GM19452 (cell line): Measurements from ENCODE around the gene FCHSD2.
"Not testable (repeated sequence)": the region's sequence is repeated elsewhere in the genome, so short reads cannot be mapped to it uniquely, and the experiment has no call there.

ENCODE experiments used
- ATAC-seq: cut with Tn5 transposase; IDR thresholded peaks from one replicate; pipeline ENCODE4 v1.9.1; 2021; ENCODE audit not compliant: unreplicated experiment

Gene FCHSD2

DNA sequence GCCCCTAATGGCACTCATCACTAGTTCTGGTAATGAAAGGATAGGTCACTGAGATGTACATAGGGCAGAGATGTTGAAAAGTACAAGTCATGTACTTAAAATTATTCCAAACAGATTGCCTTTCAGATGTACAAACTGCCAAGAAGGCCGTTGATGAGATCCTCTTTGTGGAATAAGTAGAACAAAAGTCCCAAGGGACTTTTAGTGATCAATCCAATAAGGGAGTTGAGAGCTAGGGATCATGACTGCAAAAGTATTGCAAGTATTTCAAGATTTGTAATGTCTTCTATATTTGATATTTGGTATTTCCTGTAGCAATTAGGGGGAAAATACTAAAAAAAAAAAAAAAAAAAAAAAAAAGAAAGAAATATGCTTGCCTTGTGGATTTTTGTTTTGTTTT, 245.7 kb downstream of the FCHSD2 start:
- ATAC-seq = no peak

DNA sequence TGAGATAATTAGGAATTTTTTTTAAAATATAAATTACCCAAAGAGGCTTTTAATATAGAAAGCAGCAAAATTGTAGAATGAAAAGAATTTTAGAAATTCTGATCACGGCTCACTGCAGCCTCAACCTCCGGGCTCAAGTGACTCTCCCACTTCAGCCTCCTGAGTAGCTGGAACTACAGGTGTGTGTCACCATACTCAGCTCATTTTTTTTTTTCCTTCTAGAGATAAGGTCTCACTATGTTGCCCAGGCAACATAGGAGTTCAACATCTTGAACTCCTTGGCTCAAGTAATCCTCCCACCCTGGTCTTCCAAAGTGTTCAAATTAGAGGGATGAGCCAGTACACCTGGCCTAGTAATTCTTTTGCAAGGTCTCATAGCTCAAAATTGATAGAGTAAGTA, 251.2 kb downstream of the FCHSD2 start:
- ATAC-seq = no peak

DNA sequence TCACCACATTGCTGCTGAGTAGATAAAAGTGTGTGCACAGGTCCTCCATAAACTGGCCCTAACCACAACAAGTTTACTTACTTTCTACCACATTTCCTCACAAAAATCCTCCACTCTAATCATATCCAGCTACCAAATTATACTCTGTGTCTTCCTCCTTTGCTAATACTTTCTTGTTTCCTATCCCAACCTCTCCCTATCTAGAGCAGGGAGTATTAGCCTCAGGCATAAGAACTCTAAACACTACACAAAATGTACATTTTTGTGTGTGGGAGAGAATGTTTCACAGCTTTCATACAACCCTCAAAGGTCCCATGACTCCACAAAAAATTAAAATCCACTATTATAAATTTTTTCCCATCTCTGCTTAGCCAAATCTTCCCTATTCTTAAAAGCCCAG, 255.5 kb downstream of the FCHSD2 start:
- ATAC-seq = no peak

DNA sequence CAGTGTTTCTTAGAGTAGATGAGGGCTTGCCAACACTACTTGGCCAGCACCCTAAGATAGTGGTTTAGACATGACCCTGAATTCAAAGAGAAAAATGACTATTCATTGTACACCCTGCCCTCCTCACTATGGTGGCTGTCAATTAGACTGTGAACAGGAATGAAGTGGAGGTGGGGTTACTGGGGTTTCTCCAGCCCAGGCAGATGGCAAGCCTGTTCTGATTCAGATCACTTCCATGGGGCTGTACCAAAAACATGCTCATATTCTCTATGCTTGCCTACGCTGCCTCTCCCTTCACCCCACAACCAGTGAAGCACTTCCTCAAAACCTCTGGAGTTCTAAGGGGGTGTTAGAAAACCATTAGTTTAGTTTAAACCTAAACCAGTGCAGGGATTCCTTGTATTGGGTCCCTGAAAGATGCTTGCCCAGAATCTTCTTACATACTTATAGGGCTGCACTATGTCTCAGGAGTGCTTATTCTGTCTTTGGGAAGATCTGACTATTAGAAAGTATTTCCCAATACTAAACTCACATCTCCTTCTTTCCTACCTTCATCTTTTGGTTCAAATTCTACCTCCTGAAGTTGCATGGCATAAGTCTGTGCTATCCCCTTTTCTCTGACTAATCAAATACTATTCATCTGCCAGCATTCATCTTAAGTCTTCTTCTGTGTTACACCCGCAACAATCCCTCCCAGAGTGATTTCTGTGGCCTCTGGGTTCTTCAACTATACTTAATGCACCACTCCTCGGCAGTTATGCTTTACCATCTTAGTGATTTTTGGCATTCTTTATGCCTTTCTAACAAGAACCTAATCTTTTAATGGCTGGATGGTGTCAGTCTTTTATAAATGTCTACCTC, 256.1 kb downstream of the FCHSD2 start:
- ATAC-seq = no peak

DNA sequence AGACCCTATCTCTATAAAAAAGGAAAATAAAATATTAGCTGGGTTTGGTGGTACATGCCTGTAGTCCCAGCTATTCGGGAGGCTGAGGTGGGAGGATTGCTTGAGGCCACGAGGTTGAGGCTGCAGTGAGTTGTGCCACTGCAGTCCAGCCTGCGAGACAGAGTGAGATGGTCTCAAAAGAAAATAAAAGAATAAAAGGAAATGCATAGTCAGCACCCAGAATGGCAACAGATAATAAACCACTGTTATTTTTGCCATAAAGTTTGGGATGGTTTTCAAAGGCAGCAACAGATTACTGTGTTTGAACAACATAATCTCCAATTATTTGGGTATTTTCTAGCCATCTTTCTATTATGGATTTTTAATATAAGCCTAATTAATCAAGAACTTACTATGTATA, 266.0 kb downstream of the FCHSD2 start:
- no peak for ATAC-seq

DNA sequence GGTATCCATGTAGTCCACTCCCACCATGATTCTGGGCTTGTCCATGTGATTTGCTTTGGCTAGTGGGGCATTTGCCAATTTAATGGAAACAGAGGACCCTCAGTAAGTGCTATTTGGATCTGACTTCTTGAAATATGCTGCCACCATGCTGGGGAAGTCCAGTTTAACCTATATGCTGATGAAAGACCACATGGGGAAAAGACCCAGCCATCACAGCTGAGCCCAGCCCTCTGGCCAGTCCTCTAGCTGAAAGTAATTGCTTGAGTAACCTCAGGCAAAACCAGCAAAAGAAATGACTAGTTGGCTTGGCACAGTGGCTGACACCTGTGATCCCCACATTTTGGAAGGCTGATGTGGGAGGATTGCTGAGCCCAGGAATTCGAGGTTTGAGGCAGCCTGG, 266.4 kb downstream of the FCHSD2 start:
- ATAC-seq = no peak

DNA sequence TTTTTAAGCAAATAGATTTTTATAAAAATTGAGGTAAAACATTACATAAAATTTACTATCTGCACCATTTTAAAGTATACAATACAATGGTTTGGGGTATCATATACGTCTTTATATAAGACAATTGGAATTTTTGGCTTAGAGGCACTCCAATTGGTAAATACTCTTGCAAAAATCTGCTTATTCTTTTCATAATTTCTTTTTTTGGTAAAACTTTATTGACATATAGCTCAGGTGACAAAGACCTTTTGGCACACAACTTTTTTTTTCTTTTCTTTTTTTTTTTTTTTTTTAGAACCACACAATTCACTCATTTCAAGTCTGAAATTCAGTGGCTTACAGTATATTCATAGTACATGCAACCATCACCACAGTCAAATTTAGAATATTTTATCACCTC, 270.1 kb downstream of the FCHSD2 start:
- no peak for ATAC-seq

DNA sequence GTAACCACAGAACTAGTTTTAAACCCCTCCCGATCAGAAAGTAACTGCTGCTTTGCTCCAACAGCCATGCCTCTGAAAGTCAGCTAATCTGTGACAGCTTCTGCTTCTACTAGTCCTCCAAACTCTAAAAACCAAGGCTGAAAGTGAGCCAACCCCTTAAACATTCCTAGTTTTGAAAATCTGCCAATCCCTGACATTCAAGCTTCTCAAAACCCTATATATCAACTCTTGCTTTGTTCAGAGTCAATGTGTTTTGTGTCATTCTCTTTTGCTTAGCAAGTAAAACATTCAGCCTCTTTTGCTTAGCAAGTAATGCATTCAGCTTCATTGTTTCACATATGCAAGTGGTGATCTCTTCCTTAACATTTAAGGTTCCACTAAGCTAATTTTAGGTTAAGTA, 271.0 kb downstream of the FCHSD2 start:
- ATAC-seq = no peak

DNA sequence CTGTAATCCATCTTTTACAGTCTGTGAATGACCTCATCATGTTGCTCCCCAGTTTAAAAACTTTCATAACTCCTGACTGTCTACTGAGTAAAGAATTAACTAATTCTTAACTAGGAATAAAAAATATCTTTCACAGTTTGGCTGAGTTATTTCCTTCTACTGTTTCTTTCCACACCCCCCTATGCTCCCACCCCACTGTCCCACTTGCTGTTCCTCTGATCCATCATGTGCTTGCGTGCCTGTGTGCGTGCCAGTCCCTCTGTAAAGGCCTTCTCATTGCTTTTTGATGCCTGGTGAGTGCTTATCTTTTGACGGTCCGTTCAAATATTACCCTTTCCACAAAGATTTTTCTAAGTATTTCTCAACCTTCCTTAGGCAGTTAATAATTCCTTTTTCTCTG, 272.3 kb downstream of the FCHSD2 start:
- ATAC-seq = no peak

DNA sequence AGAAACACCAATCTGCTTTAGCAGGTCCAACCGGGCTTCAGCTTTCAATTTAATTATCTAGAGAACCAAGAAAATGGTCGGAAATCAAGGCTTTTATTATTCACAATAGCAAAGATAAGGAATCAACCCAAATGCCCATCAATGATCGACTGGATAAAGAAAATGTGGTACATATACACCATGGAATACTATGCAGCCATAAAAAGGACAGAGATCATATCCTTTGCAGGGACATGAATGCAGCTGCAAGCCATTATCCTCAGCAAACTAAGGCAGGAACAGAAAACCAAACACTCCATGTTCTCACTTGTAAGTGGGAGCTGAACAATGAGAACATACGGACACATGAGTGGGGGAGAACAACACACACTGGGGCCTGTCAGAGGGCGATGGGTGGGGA, 274.1 kb downstream of the FCHSD2 start:
- ATAC-seq = no peak

DNA sequence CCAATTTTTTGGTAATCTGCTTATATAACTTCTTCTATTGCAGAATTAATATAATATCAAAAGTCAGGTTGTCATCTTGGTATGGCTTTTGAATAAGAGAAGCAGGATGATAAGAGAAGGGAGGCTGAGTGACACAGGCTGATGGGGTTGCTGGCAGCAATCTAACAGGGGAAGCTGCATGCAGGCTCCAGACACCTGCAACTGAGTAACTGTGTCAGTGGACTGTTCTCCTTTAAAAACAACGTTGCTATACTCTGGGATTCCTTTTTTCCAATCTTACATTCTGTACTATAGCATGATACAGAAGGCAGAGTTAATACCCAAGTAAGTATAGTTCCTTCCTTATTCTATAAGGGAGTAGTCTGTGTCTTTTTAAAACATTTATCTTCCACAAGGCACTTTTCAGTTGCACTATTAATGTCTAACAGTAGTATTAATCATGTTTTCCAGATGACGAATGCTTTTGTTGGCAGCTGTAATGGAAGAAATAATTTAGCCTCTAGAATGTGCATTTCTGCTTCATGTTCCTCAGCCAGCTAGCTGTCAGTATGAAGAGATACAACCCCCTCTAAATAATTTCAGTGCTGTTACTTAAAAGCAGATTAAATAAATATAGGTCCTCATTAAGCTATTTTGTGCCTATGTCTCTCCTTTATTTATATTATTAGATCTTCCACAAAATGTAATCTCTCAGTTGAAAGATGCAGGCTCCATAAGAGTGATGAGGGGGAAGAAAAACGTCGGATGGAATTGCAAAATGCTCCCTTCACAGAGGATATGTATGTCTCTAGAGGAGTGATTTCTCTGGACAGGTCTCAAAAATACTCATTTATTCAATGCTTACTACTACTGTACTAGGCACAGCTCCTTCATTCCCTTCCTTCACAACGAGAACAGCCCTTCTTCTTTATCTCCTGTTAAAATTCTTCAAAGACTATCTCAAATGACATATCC, 277.1 kb downstream of the FCHSD2 start:
- no peak for ATAC-seq

DNA sequence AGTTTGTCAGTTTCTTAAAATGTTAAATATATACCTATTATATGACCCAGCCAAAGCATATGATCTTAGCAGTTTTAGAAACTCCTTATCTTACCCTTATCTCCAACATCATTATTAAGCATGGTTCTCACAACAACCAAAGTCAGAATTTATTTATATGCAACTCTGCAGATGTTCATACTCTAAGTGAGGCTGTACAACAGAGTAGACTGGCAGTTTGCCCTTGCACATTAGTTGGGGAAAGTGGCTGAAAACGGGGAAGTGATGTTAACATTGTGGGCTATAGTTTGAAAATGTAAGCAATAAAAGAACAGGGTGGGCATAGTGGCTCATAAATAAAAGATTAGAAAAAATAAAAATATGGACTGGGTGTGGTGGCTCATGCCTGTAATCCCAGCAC, 278.2 kb downstream of the FCHSD2 start:
- ATAC-seq = no peak

DNA sequence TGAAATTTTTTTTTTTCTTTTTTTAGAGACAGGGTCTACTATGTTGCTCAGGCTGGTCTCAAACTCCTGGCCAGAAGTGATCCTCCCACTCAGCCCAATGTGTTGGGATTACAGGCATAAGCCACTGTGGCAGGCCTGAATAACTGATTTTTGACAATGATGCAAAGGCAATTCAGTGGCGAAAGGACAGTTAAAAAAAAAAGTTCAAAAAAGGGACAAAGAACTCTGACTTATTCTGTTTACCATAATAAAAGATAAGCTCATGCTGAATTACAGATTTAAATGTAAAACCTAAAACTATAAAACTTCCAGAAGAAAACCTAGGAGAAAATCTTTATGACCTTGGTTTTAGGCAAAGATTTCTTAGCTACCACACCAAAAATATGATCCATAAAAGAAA, 279.0 kb downstream of the FCHSD2 start:
- ATAC-seq = no peak

DNA sequence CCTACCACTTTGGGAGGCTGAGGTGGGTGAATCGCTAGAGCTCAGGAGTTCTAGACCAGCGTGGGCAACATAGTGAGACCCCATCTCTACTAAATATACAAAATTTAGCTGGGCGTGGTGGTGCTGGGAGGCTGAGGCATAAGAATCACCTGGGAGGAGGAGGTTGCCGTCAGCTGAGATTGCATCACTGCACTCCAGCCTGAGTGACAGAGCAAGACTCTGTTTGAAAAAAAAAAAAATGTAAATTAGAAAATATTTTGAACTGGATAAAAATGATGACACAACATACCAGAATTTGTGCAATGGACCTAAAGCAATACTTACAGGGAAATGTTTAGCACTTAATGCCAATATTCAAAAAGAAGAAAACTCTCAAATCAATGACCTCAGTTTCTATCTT, 281.5 kb downstream of the FCHSD2 start:
- ATAC-seq = no peak

DNA sequence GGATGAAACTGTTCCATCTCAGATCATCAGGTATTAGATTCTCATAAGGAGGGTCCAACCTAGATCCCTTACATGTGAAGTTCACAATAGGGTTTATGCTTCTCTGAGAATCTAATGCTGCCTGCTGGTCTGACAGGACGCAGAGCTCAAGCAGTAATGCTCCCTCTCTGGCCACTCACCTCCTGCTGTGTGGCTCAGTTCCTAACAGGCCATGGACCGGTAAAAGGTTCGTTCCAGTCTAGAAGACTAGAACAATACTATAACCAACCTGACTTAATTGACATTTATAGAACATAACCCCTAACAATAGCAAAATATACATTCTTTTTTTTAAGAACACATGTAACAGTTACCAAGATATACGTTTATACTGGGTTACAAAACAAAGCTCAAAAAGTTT, 282.1 kb downstream of the FCHSD2 start:
- ATAC-seq = no peak

DNA sequence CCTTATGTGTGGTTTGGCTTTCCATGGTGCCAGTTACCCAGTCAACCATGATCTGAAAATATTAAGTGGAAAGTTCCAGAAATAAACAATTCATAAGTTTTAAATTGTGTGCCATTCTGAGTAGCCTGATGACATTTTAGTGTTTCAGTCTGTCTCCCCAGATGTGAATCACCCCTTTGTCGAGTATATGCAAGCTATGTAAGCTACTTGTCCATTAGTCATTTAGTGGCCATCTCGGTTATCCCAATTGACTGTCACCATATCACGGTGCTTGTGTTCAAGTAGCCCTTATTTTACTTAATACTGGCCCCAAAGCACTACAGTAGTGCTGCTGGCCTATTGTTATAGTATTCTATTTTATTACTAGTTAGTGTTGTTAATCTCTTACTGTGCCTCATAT, 283.0 kb downstream of the FCHSD2 start:
- ATAC-seq = no peak

DNA sequence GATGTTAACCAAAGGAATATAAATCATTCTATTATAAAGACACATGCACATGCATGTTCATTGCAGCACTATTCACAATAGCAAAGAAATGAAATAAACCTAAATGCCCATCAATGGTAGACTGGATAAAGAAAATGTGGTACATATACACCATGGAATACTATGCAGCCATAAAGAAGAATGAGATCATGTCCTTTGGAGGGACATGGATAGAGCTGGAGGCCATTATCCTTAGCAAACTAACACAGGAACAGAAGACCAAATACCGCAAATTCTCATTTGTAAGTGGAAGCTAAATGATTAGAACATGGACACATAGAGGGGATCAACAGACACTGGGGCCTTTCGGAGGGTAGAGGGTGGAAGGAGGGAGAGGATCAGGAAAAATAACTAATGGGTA, 283.9 kb downstream of the FCHSD2 start:
- ATAC-seq = not testable (repeated sequence)

DNA sequence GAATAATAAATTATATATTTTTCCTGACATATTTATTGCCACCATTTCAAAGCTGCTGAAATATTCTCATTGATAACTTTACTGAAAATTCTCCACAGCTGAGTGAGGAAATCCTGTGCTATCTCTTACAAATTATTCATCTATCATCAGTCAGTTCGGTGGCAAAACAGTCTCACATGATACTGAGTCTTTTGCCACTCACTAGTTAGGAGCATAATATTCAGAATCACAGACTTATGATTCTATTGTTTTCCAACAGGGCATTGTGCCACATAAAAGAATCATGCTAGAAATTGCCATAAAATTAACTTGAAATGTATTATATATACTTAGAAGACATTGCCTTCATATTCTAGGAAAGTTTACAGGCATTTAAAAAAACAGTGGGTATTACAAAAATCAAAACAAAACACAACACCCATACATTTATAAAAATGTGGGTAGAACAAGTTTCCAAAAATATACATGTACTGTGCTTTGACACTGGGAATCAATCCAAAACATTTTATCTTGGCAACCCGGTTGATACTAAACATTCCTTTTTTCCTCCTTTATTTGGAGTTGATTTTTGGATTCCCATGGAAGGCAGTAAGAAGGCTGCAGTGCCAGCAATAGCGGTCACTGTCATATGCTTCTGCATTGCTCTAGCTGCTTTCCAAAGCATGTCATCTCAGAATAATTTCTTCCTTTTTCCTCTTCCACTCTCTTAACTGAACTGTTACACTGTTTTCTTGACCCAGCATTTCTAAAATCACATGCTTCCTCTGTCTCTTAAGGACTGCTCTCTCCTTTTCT, 285.4 kb downstream of the FCHSD2 start:
- no peak for ATAC-seq

DNA sequence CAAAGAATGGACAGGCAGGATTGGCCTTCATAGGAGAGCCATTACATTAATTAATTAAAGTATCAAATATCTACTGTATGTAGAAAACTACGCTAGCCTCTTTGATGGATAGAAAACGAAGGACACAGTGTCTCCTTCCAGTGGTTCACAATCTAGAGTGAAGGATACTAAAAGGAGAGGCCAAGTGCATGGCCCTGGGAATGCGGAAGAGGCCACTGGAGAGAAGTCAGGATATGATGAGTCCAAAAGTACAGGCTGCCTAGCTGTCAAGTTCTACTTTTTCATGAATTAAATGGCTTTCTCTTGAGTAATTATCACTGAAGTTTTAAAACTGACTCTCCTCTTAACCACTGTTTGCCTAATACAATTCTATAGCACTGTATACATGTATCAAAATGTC, 286.1 kb downstream of the FCHSD2 start:
- ATAC-seq = no peak

DNA sequence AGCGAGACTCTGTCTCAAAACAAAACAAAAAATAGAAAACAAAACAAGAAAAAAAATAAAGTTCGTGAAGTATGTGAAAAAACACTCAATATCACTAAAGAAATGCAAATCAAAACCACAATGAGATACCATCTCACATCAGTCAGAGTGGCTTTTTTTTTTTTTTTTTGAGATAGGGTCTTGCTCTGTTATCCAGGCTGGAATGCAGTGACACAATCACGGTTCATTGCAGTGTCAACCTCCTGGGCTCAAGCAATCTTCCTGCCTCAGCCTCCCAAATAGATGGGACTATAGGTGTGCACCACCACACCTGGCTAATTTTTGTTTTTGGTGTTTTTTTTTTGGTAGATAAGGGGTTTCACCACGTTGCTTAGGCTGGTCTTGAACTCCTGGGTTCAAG, 290.4 kb downstream of the FCHSD2 start:
- ATAC-seq = no peak

DNA sequence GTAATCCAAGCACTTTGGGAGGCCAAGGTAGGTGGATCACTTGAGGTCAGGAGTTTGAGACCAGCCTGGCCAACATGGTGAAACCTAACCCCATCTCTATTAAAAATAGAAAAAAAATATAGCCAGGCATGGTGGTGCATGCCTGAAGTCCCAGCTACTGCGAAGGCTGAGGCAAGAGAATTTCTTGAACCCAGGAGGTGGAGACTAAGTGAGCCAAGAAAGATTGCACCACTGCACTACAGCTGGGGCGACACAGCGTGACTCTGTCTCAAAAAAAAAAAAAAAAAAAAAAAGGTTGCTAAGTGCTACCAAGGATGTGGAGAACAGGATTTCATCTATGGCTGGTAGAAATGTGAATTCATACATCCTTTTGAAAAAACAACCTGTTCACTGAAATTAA, 291.3 kb downstream of the FCHSD2 start:
- no peak for ATAC-seq
